H9 (cell line): ENCODE results near the gene DOCK2. TPM values are rescaled to one million over a fixed set of nuclear protein-coding genes. Genes with fewer than 3 reads are reported as not detected.

Source experiments
- DNase-seq: peaks from one replicate; pipeline ENCODE4 v3.0.0-alpha.2; 2017
- H2AFZ ChIP-seq: one replicate; pipeline ENCODE4 v1.6.1; 2013; ENCODE audit warnings: mild to moderate bottlenecking, low read length, control low read depth, moderate library complexity
- H2AK5ac ChIP-seq: 2 replicates; pipeline ENCODE4 v1.6.1; 2013; ENCODE audit warnings: low read length, control low read depth, mixed read lengths; ENCODE audit not compliant: insufficient read length
- H2BK120ac ChIP-seq: one replicate; pipeline ENCODE4 v1.6.1; 2013; ENCODE audit warnings: low read depth, mild to moderate bottlenecking, low read length, control low read depth, inconsistent platforms; ENCODE audit not compliant: poor library complexity, severe bottlenecking
- H2BK12ac ChIP-seq: 2 replicates; pipeline ENCODE4 v1.6.1; 2013; ENCODE audit warnings: low read length, control low read depth, mixed read lengths, low read depth; ENCODE audit not compliant: insufficient read length
- H2BK15ac ChIP-seq: 2 replicates; pipeline ENCODE4 v1.6.1; 2013; ENCODE audit warnings: low read depth, low read length, control low read depth
- H2BK20ac ChIP-seq: one replicate; pipeline ENCODE4 v1.6.1; 2013; ENCODE audit warnings: low read depth, mild to moderate bottlenecking, low read length, control low read depth, inconsistent platforms; ENCODE audit not compliant: poor library complexity, severe bottlenecking
- H2BK5ac ChIP-seq: 2 replicates; pipeline ENCODE4 v1.6.1; 2013; ENCODE audit warnings: low read length, control low read depth, mixed read lengths; ENCODE audit not compliant: insufficient read length
- H3K14ac ChIP-seq: 2 replicates; pipeline ENCODE4 v1.6.1; 2013; ENCODE audit warnings: low read length, control low read depth; ENCODE audit not compliant: insufficient read depth
- H3K18ac ChIP-seq: 2 replicates; pipeline ENCODE4 v1.6.1; 2013; ENCODE audit warnings: low read depth, mild to moderate bottlenecking, mixed read lengths, low read length, control low read depth; ENCODE audit not compliant: insufficient read length
- H3K23ac ChIP-seq: 2 replicates; pipeline ENCODE4 v1.6.1; 2013; ENCODE audit warnings: low read length, control low read depth, mixed read lengths, low read depth; ENCODE audit not compliant: insufficient read length
- H3K23me2 ChIP-seq: 2 replicates; pipeline ENCODE4 v1.6.1; 2013; ENCODE audit warnings: low read depth, mild to moderate bottlenecking, mixed read lengths, low read length, control low read depth; ENCODE audit not compliant: insufficient read length, poor library complexity, severe bottlenecking
- H3K27ac ChIP-seq: 2 replicates; pipeline ENCODE4 v1.5.1; 2013; ENCODE audit warnings: low read length, control low read depth, mixed read lengths, low read depth; ENCODE audit not compliant: insufficient read length
- H3K27me3 ChIP-seq: 2 replicates; pipeline ENCODE4 v1.6.1; 2013; ENCODE audit warnings: low read length, control low read depth, inconsistent platforms; ENCODE audit not compliant: insufficient read depth
- H3K4ac ChIP-seq: 2 replicates; pipeline ENCODE4 v1.6.1; 2013; ENCODE audit warnings: low read depth, mild to moderate bottlenecking, control low read depth, inconsistent platforms, low read length, moderate library complexity
- H3K4me1 ChIP-seq: 2 replicates; pipeline ENCODE4 v1.6.1; 2013; ENCODE audit warnings: low read length, control low read depth, inconsistent platforms; ENCODE audit not compliant: insufficient read depth
- H3K4me2 ChIP-seq: 2 replicates; pipeline ENCODE4 v1.6.1; 2013; ENCODE audit warnings: low read length, control low read depth, mixed read lengths; ENCODE audit not compliant: insufficient read length, insufficient read depth
- H3K56ac ChIP-seq: 2 replicates; pipeline ENCODE4 v1.6.1; 2013; ENCODE audit warnings: low read depth, mild to moderate bottlenecking, mixed read lengths, low read length, control low read depth; ENCODE audit not compliant: insufficient read length
- H3K79me1 ChIP-seq: 2 replicates; pipeline ENCODE4 v1.6.1; 2013; ENCODE audit warnings: low read depth, mild to moderate bottlenecking, moderate library complexity, low read length, control low read depth, inconsistent platforms; ENCODE audit not compliant: insufficient read depth, poor library complexity, severe bottlenecking
- H3K79me2 ChIP-seq: 2 replicates; pipeline ENCODE4 v1.6.1; 2013; ENCODE audit warnings: low read length, control low read depth, inconsistent platforms; ENCODE audit not compliant: insufficient read depth
- H3K9ac ChIP-seq: 2 replicates; pipeline ENCODE4 v1.6.1; 2013; ENCODE audit warnings: low read length, control low read depth, mixed read lengths; ENCODE audit not compliant: insufficient read length; ENCODE audit errors: extremely low read depth
- H3K9me3 ChIP-seq: one replicate; pipeline ENCODE4 v1.6.1; 2013; ENCODE audit warnings: low read depth, low read length, inconsistent platforms; ENCODE audit not compliant: control insufficient read depth
- H3T11ph ChIP-seq: one replicate; pipeline ENCODE4 v1.6.1; 2013; ENCODE audit warnings: mild to moderate bottlenecking, low read length, control low read depth, inconsistent platforms
- H4K20me1 ChIP-seq: one replicate; pipeline ENCODE4 v1.6.1; 2013; ENCODE audit not compliant: control insufficient read depth, insufficient read length, insufficient read depth
- H4K5ac ChIP-seq: 2 replicates; pipeline ENCODE4 v1.6.1; 2013; ENCODE audit warnings: low read depth, mild to moderate bottlenecking, mixed read lengths, low read length, control low read depth; ENCODE audit not compliant: insufficient read length
- H4K8ac ChIP-seq: replicated peaks from 2 replicates; pipeline ENCODE4 v1.6.1; 2013; ENCODE audit warnings: low read length, control low read depth, mixed read lengths, low read depth; ENCODE audit not compliant: insufficient read length
- H4K91ac ChIP-seq: 2 replicates; pipeline ENCODE4 v1.6.1; 2013; ENCODE audit warnings: low read depth, mild to moderate bottlenecking, moderate library complexity, mixed read lengths, low read length, control low read depth; ENCODE audit not compliant: insufficient read length
- H3K27ac Mint-ChIP-seq, 3 experiments: 2 replicates in 2 of 3; 3 replicates in 1 of 3; pipeline ENCODE4 v1.8.0; 2020 to 2021; ENCODE audit warnings: mixed read lengths in 3 of 3, mild to moderate bottlenecking in 1 of 3, moderate library complexity in 1 of 3
- H3K27me3 Mint-ChIP-seq: 2 replicates; pipeline ENCODE4 v1.8.0; 2021; ENCODE audit warnings: low read depth, mild to moderate bottlenecking, moderate library complexity, mixed read lengths
- H3K36me3 Mint-ChIP-seq, 3 experiments: 2 replicates in 2 of 3; 3 replicates in 1 of 3; pipeline ENCODE4 v1.8.0; 2020 to 2021; ENCODE audit warnings: low read depth in 3 of 3, mixed read lengths in 3 of 3; ENCODE audit not compliant: insufficient read depth in 1 of 3
- H3K4me1 Mint-ChIP-seq, 2 experiments: 2 replicates each; pipeline ENCODE4 v1.8.0; 2020; ENCODE audit warnings: mixed read lengths in 2 of 2
- H3K4me3 Mint-ChIP-seq, 2 experiments: 2 replicates in 1 of 2; 3 replicates in 1 of 2; pipeline ENCODE4 v1.8.0; 2020 to 2021; ENCODE audit warnings: mild to moderate bottlenecking in 2 of 2, mixed read lengths in 2 of 2, moderate library complexity in 1 of 2
- H3K9me3 Mint-ChIP-seq, 2 experiments: 2 replicates in 1 of 2; 3 replicates in 1 of 2; pipeline ENCODE4 v1.8.0; 2020; ENCODE audit warnings: mild to moderate bottlenecking in 2 of 2, mixed read lengths in 2 of 2, moderate library complexity in 1 of 2
- CTCF ChIP-seq: fragments of 200-600 bp; sonication (generic); conservative IDR thresholded peaks from 3 replicates; pipeline ENCODE4 v1.8.0; 2021; ENCODE audit warnings: antibody characterized with exemption, mild to moderate bottlenecking
- WGBS: extraction: QIAGEN DNeasy Blood & Tissue Kit; methylation state at CpG from one replicate; pipeline ENCODE4 v1.1.7; 2013; ENCODE audit warnings: missing lambda C conversion rate, low lambda C conversion rate, mixed read lengths; ENCODE audit not compliant: insufficient read length; ENCODE audit errors: extremely low coverage; 5-methylcytosine and 5-hydroxymethylcytosine counted together
- total RNA-seq: library from RNA; stranded (reverse); gene quantifications from 2 replicates; pipeline ENCODE4 v1.2.1, GENCODE V29; 2021

Gene DOCK2
- total RNA-seq, 1 experiment from 2014 or later, result 7.8 TPM

GRCh38 chr5:170012622-170013021, 375.5 kb downstream of the DOCK2 start:
- Histone ChIP-seq H4K8ac (no peak overlapping the region), H3K4ac (no peak overlapping the region), H3K79me2 (no peaks in the 10 kb centered on the region), H3K23ac (no peak overlapping the region), H3K4me1 (no peaks in the 10 kb centered on the region), H3K18ac (no peak overlapping the region), H2BK120ac (no peak overlapping the region), H4K20me1 (no peaks in the 10 kb centered on the region), H2BK20ac (no peak overlapping the region), H3K27me3 (no peaks in the 10 kb centered on the region), H4K91ac (no peak overlapping the region), H2AK5ac (no peak overlapping the region), H3K79me1 (no peaks in the 10 kb centered on the region), H3K14ac (no peak overlapping the region), H3K9ac (no peak overlapping the region), H2AFZ (no peak overlapping the region), H3K56ac (no peak overlapping the region), H3K27ac (no peak overlapping the region), H4K5ac (no peak overlapping the region), H2BK5ac (no peak overlapping the region), H3K9me3 (no peaks in the 10 kb centered on the region), H2BK12ac (no peak overlapping the region), H3T11ph (no peak overlapping the region), H2BK15ac (no peak overlapping the region), H3K4me2 (no peak overlapping the region), H3K23me2 (no peaks in the 10 kb centered on the region)
- no CpG with 5 or more reads among the region's 11 CpGs for WGBS
- Mint-ChIP-seq H3K9me3 (peaks cover 0 to 7% of the 10 kb centered on the region in 2 experiments; a peak in 2 of 5 replicates), H3K27ac (no peak overlapping the region), H3K4me3 (no peak overlapping the region), H3K27me3 (peaks cover 2% of the 10 kb centered on the region), H3K36me3 (peaks cover 0 to 2% (median 2%) of the 10 kb centered on the region in 3 experiments; a peak in 2 of 7 replicates), H3K4me1 (peaks cover 18% of the 10 kb centered on the region in 2 experiments)
- no peak for TF ChIP-seq CTCF
- DNase-seq, result no peak
